HCT116 (cell line): ENCODE results near the gene TMF1. TPM values are rescaled to one million over a fixed set of nuclear protein-coding genes. Genes with fewer than 3 reads are reported as not detected.

Experiments
- ATAC-seq: fragments of 200-7000 bp; cut with Tn5 transposase; 2 replicates; pipeline ENCODE4 v1.9.1; 2020; ENCODE audit warnings: mild to moderate bottlenecking, moderate library complexity
- BruUV-seq: library from RNA; stranded (reverse); fragments of 400-500 nt; replicated peaks from 2 replicates; lab custom pipeline; 2021; lab: Mats Ljungman, UMichigan
- CTCF ChIA-PET: fragments of 300-600 bp; sonication (Branson Sonifier 250); formaldehyde crosslinking; loops from one replicate; lab custom pipeline; 2021; ENCODE audit warnings: antibody characterized with exemption; lab: Charles Lee
- POLR2A ChIA-PET: fragments of 300-600, 350-600 bp; sonication (Branson Sonifier 250); formaldehyde crosslinking; loops from one replicate; lab custom pipeline; 2021; ENCODE audit warnings: antibody characterized with exemption; lab: Charles Lee
- RAD21 ChIA-PET, 2 experiments: fragments of 300-600 bp; sonication (Branson Sonifier 250); formaldehyde crosslinking; loops; one replicate each; lab custom pipeline; 2023; ENCODE audit warnings: low total read pairs in 2 of 2; ENCODE audit not compliant: uncharacterized antibody in 2 of 2, unreplicated experiment in 2 of 2, low non-redundant PET in 1 of 2; lab: Charles Lee
- DNase-seq: peaks from one replicate; pipeline ENCODE4 v3.0.0-alpha.2; 2010; ENCODE audit warnings: low read depth, low spot score
- H2AFZ ChIP-seq: fragments of 200-600 bp; shearing (Covaris generic), sonication (generic); 2 replicates; pipeline ENCODE4 v1.6.1; 2017; ENCODE audit warnings: low read depth, mixed run types, mixed read lengths, antibody characterized with exemption, low read length; ENCODE audit not compliant: poor library complexity, severe bottlenecking
- H3K27ac ChIP-seq: 2 replicates; pipeline ENCODE4 v1.5.1; 2012; ENCODE audit warnings: low read depth, low read length
- H3K27me3 ChIP-seq: fragments of 200-600 bp; sonication (generic); 2 replicates; pipeline ENCODE4 v1.6.1; 2016; ENCODE audit warnings: mixed run types, low read length, mixed read lengths; ENCODE audit not compliant: insufficient read depth
- H3K36me3 ChIP-seq, 2 experiments: fragments of 200-500 bp in 1 of 2; fragments of 200-600 bp in 1 of 2; sonication (Bioruptor generic) in 1 of 2; sonication (generic) in 1 of 2; 2 replicates each; pipeline versions ENCODE4 v1.5.1 to v1.6.1; 2014 to 2016; ENCODE audit warnings: low read length in 2 of 2, inconsistent platforms in 1 of 2, mixed read lengths in 1 of 2, mixed run types in 1 of 2; ENCODE audit not compliant: insufficient read depth in 2 of 2, control insufficient read depth in 1 of 2
- H3K4me1 ChIP-seq, 2 experiments: fragments of 200-600 bp in 1 of 2; sonication (generic) in 1 of 2; 2 replicates each; pipeline versions ENCODE4 v1.5.1 to v1.6.1; 2012 to 2017; ENCODE audit warnings: low read length in 2 of 2, inconsistent platforms in 1 of 2, mild to moderate bottlenecking in 1 of 2, mixed read lengths in 1 of 2, mixed run types in 1 of 2, moderate library complexity in 1 of 2; ENCODE audit not compliant: insufficient read depth in 2 of 2, control insufficient read depth in 1 of 2
- H3K4me2 ChIP-seq: fragments of 200-600 bp; sonication (generic); 2 replicates; pipeline ENCODE4 v1.6.1; 2017; ENCODE audit warnings: mixed run types, low read length, mixed read lengths
- H3K4me3 ChIP-seq, 2 experiments: fragments of 200-600 bp in 1 of 2; sonication (generic) in 1 of 2; replicated peaks in 1 of 2; 2 replicates each; pipeline ENCODE4 v1.5.1; 2011 to 2016; ENCODE audit warnings: low read length in 2 of 2, control low read depth in 1 of 2, low read depth in 1 of 2, mild to moderate bottlenecking in 1 of 2, mixed read lengths in 1 of 2, mixed run types in 1 of 2
- H3K79me2 ChIP-seq: fragments of 200-600 bp; sonication (generic); 2 replicates; pipeline ENCODE4 v1.6.1; 2017; ENCODE audit warnings: mild to moderate bottlenecking, mixed run types, low read length, moderate library complexity, mixed read lengths; ENCODE audit not compliant: insufficient read depth
- H3K9ac ChIP-seq: fragments of 200-600 bp; sonication (generic); 2 replicates; pipeline ENCODE4 v1.6.1; 2016; ENCODE audit warnings: low read length, mixed read lengths
- H3K9me2 ChIP-seq: fragments of 200-600 bp; sonication (generic), shearing (Covaris generic); 2 replicates; pipeline ENCODE4 v1.6.1; 2017; ENCODE audit warnings: mixed run types, mild to moderate bottlenecking, moderate library complexity; ENCODE audit not compliant: insufficient read depth
- H3K9me3 ChIP-seq, 2 experiments: fragments of 200-500 bp in 1 of 2; fragments of 200-600 bp in 1 of 2; sonication (Bioruptor generic) in 1 of 2; sonication (generic) in 1 of 2; 2 replicates each; pipeline ENCODE4 v1.6.1; 2014 to 2017; ENCODE audit warnings: low read length in 2 of 2, mixed read lengths in 2 of 2, inconsistent platforms in 1 of 2, low read depth in 1 of 2, mild to moderate bottlenecking in 1 of 2, mixed run types in 1 of 2, moderate library complexity in 1 of 2; ENCODE audit not compliant: control insufficient read depth in 1 of 2, insufficient read depth in 1 of 2
- H4K20me1 ChIP-seq: fragments of 200-600 bp; sonication (generic), shearing (Covaris generic); 2 replicates; pipeline ENCODE4 v1.6.1; 2017; ENCODE audit warnings: mixed run types, mild to moderate bottlenecking, moderate library complexity; ENCODE audit not compliant: insufficient read depth
- CEBPB ChIP-seq: IDR thresholded peaks from 2 replicates; pipeline ENCODE4 v1.6.1; 2012; ENCODE audit warnings: low read depth
- EGR1 ChIP-seq: IDR thresholded peaks from 2 replicates; pipeline ENCODE4 v1.6.1; 2012; ENCODE audit warnings: low read depth
- ELF1 ChIP-seq: IDR thresholded peaks from 2 replicates; pipeline ENCODE4 v1.6.1; 2012; ENCODE audit warnings: low read depth, borderline replicate concordance
- JUND ChIP-seq: IDR thresholded peaks from 2 replicates; pipeline ENCODE4 v1.6.1; 2012
- MAX ChIP-seq: IDR thresholded peaks from 2 replicates; pipeline ENCODE4 v1.6.1; 2012
- RAD21 ChIP-seq: IDR thresholded peaks from 2 replicates; pipeline ENCODE4 v1.6.1; 2012; ENCODE audit warnings: low read depth, mild to moderate bottlenecking
- SP1 ChIP-seq: IDR thresholded peaks from 2 replicates; pipeline ENCODE4 v1.6.1; 2012; ENCODE audit warnings: low read depth
- SRF ChIP-seq: IDR thresholded peaks from 2 replicates; pipeline ENCODE4 v1.6.1; 2012; ENCODE audit warnings: low read depth
- TCF7L2 ChIP-seq: IDR thresholded peaks from 2 replicates; pipeline ENCODE4 v1.7.0; 2011; ENCODE audit warnings: borderline replicate concordance, inconsistent platforms; ENCODE audit not compliant: insufficient read depth, insufficient read length; ENCODE audit errors: extremely low read depth
- ZNF274 ChIP-seq: fragments of 200-500 bp; sonication (Bioruptor generic); IDR thresholded peaks from 2 replicates; pipeline ENCODE4 v1.6.1; 2014; ENCODE audit warnings: mild to moderate bottlenecking, low read depth, low read length, inconsistent platforms
- intact Hi-C: fragments of 100-400 bp; cut with micrococcal nuclease; formaldehyde crosslinking; loops from 2 replicates; pipeline ENCODE4 v1.10.0; 2022
- total RNA-seq: library from RNA; stranded (reverse); gene quantifications from one replicate; pipeline ENCODE4 v1.2.1, GENCODE V29; 2021; ENCODE audit not compliant: unreplicated experiment
- TF ChIP-seq, protein P1 (sequence below), 3 experiments: fragments of 200-600 bp in 1 of 3; sonication (generic) in 1 of 3; IDR thresholded peaks in 2 of 3; conservative IDR thresholded peaks in 1 of 3; 2 replicates each; pipeline ENCODE4 v1.5.1; 2012 to 2017; ENCODE audit warnings: low read depth in 2 of 3, low read length in 2 of 3, antibody characterized with exemption in 1 of 3, borderline replicate concordance in 1 of 3, control low read depth in 1 of 3, mild to moderate bottlenecking in 1 of 3, mixed read lengths in 1 of 3, mixed run types in 1 of 3, moderate library complexity in 1 of 3; ENCODE audit not compliant: insufficient read depth in 1 of 3
- TF ChIP-seq, protein P2 (sequence below): IDR thresholded peaks from 2 replicates; pipeline ENCODE4 v1.6.1; 2011; ENCODE audit warnings: mild to moderate bottlenecking, low read length, moderate library complexity; ENCODE audit not compliant: insufficient replicate concordance; ENCODE audit errors: extremely low read depth

TMF1 gene
- total RNA-seq, 1 experiment from 2014 or later = 27.3 TPM

- DNase-seq (no peak), ATAC-seq (no peak)
- no peaks in the 10 kb centered on the region for H4K20me1 ChIP-seq
- H3K9me3 ChIP-seq = no peaks in the 10 kb centered on the region
- H3K4me1 ChIP-seq = peaks cover 7 to 32% of the 10 kb centered on the region in 2 experiments
- CTCF ChIA-PET = no interaction called here
- peaks cover 26% of the 10 kb centered on the region for H3K79me2 ChIP-seq
- BruUV-seq = no TSS peak
- no peaks in the 10 kb centered on the region for H3K27me3 ChIP-seq
- no peak overlapping the region for H3K4me3 ChIP-seq
- no peaks in the 10 kb centered on the region for H3K9me2 ChIP-seq
- RAD21 ChIA-PET = no interaction called here
- intact Hi-C loops = no loop called here
- no peaks in the 10 kb centered on the region for H3K36me3 ChIP-seq
- no peak overlapping the region for H3K27ac ChIP-seq
- no peak overlapping the region for H2AFZ ChIP-seq
- H3K9ac ChIP-seq = no peak overlapping the region
- TF ChIP-seq SP1 (no peak), ZNF274 (no peak), JUND (no peak), TCF7L2 (no peak), ELF1 (no peak)
- TF ChIP-seq, protein P1, sequence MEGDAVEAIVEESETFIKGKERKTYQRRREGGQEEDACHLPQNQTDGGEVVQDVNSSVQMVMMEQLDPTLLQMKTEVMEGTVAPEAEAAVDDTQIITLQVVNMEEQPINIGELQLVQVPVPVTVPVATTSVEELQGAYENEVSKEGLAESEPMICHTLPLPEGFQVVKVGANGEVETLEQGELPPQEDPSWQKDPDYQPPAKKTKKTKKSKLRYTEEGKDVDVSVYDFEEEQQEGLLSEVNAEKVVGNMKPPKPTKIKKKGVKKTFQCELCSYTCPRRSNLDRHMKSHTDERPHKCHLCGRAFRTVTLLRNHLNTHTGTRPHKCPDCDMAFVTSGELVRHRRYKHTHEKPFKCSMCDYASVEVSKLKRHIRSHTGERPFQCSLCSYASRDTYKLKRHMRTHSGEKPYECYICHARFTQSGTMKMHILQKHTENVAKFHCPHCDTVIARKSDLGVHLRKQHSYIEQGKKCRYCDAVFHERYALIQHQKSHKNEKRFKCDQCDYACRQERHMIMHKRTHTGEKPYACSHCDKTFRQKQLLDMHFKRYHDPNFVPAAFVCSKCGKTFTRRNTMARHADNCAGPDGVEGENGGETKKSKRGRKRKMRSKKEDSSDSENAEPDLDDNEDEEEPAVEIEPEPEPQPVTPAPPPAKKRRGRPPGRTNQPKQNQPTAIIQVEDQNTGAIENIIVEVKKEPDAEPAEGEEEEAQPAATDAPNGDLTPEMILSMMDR (IDR thresholded peaks at IDR 0.05 in 2 of 3, conservative IDR thresholded peaks at IDR 0.05 in 1 of 3; ENCODE audit: borderline replicate concordance in 1 of 3, insufficient read depth in 1 of 3, low read depth in 2 of 3, low read length in 2 of 3) = no peak
- TF ChIP-seq, all 23 proteins: peak for 0
- POLR2A ChIA-PET = interaction anchor here (0.7 kb wide), 1 partner anchor 141 kb away, joined by 3 read pairs; no protein-coding TSS in a partner anchor
- no peak overlapping the region for H3K4me2 ChIP-seq
These were observed 39.9 kb upstream of the TMF1 start for GRCh38 chr3:69092030-69092516.

GRCh38 chr3:69091389-69092029, 39.4 kb upstream of the TMF1 start:
- Histone ChIP-seq H3K4me2 (no peak overlapping the region), H3K4me3 (no peak overlapping the region), H3K27ac (no peak overlapping the region), H3K9me2 (no peaks in the 10 kb centered on the region), H3K36me3 (no peaks in the 10 kb centered on the region), H3K9ac (no peak overlapping the region), H4K20me1 (no peaks in the 10 kb centered on the region), H2AFZ (no peak overlapping the region), H3K9me3 (no peaks in the 10 kb centered on the region), H3K79me2 (peaks cover 27% of the 10 kb centered on the region), H3K4me1 (peaks cover 13 to 38% of the 10 kb centered on the region in 2 experiments), H3K27me3 (no peaks in the 10 kb centered on the region)
- DNase-seq (no peak), ATAC-seq (no peak)
- ChIA-PET RAD21 (no interaction called here), CTCF (no interaction called here), POLR2A (interaction anchor here (0.7 kb wide), 1 partner anchor 141 kb away, joined by 3 read pairs; no protein-coding TSS in a partner anchor)
- intact Hi-C loops = no loop called here
- BruUV-seq = no TSS peak
- no peak for TF ChIP-seq SRF
- TF ChIP-seq, protein P1 (IDR thresholded peaks at IDR 0.05 in 2 of 3, conservative IDR thresholded peaks at IDR 0.05 in 1 of 3; ENCODE audit: borderline replicate concordance in 1 of 3, insufficient read depth in 1 of 3, low read depth in 2 of 3, low read length in 2 of 3) = no peak
- no peak for TF ChIP-seq MAX
- no peak for TF ChIP-seq SP1
- TF ChIP-seq, protein P2, sequence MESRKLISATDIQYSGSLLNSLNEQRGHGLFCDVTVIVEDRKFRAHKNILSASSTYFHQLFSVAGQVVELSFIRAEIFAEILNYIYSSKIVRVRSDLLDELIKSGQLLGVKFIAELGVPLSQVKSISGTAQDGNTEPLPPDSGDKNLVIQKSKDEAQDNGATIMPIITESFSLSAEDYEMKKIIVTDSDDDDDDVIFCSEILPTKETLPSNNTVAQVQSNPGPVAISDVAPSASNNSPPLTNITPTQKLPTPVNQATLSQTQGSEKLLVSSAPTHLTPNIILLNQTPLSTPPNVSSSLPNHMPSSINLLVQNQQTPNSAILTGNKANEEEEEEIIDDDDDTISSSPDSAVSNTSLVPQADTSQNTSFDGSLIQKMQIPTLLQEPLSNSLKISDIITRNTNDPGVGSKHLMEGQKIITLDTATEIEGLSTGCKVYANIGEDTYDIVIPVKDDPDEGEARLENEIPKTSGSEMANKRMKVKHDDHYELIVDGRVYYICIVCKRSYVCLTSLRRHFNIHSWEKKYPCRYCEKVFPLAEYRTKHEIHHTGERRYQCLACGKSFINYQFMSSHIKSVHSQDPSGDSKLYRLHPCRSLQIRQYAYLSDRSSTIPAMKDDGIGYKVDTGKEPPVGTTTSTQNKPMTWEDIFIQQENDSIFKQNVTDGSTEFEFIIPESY = no peak
- no peak for TF ChIP-seq RAD21
- no peak for TF ChIP-seq CEBPB
- no peak for TF ChIP-seq EGR1
